ENCODE results near the gene OOSP4B. TPM values are rescaled to one million over a fixed set of nuclear protein-coding genes. Genes with fewer than 3 reads are reported as not detected.
"Not testable (repeated sequence)": the region's sequence is repeated elsewhere in the genome, so short reads cannot be mapped to it uniquely, and the experiment has no call there.

Gene OOSP4B
- polyA plus RNA-seq, 1 of the 3 experiments (the other 2 are of a cell fraction) = not detected

DNA sequence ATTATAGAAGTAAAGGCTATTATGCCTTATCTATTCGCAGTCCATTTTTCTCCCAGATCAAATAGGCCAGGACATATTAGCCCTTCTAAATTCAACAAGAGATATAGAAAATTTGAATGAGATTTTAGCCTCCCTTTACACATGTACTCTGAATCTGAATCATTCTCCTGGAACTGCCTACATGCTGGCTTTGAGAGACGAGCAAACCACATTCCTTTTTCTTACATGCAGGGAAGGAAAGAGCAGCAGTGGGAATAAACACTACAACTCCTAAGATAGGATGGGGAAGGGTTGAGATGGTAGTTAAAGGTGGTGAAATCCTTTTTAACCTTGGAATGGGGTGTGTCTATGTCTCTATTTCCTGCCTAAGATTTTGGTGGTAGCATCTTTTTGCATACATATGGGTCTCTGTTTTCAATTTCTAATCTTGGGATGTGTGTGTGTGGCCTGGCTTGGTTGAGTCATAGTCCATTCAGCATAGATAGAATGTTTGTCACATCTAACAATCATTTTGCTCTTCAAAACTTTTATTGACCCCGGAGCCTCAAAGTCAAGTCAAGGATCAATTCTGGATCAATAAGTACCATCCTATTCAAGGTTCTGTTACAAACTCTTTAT, 12.1 kb downstream of the OOSP4B start:
- H3K36me3 ChIP-seq (replicated peaks in 1 of 2; ENCODE audit: control insufficient read depth in 1 of 2, insufficient read depth in 2 of 2, low read length in 1 of 2) = no peaks in the 10 kb centered on the region
- WGBS (ENCODE audit: low lambda C conversion rate) = 10% methylated on average over 3 of the region's 3 CpGs
- POLR2A ChIA-PET = no interaction called here

DNA sequence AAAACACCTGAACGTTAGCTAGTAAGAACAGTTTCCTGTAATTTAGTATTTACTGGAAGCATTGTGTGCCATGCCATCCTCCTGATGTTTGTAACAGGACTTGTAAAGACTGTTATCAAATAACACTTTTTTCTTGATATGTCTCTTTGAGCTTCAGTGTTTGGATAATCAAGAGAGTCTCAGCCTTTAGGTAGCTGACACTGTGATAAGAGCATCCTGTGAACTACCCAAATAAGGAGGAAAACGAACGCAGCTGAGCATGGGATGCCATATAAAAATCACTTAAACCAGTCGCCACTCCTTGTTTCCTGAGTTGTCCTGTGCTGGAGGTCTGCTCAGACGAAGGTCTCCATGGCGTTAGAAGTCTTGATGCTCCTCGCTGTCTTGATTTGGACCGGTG, 23.1 kb downstream of the OOSP4B start, which contains the start of gene OOSP2:
TSS of gene OOSP2 (plus strand) at position 301 of the 400 bp plus-strand sequence. CDS start at position 352, 51 bp downstream.
- Histone ChIP-seq H3K79me2 (ENCODE audit: insufficient read depth) (no peaks in the 10 kb centered on the region), H3K4me2 (no peak within 1 kb of the TSS), H3K27ac (ENCODE audit: low read depth in 2 of 2, low read length in 1 of 2) (no peak within 1 kb of the TSS), H3K36me3 (replicated peaks in 1 of 2; ENCODE audit: control insufficient read depth in 1 of 2, insufficient read depth in 2 of 2, low read length in 1 of 2) (no peaks in the 10 kb centered on the region), H4K20me1 (ENCODE audit: insufficient read depth) (no peaks in the 10 kb centered on the region), H3K9me2 (no peaks in the 10 kb centered on the region), H3K4me3 (ENCODE audit: low read depth in 2 of 2, low read length in 1 of 2) (no peak within 1 kb of the TSS), H2AFZ (ENCODE audit: low read depth) (no peak within 1 kb of the TSS), H3K27me3 (ENCODE audit: insufficient read depth) (no peaks in the 10 kb centered on the region), H3K9me3 (no peaks in the 10 kb centered on the region), H3F3A (replicated peaks; ENCODE audit: insufficient read depth) (no peaks in the 10 kb centered on the region), H3K4me1 (ENCODE audit: control insufficient read depth in 1 of 2, insufficient read depth in 2 of 2, low read depth in 1 of 2, low read length in 1 of 2) (no peaks in the 10 kb centered on the region), H3K9ac (no peak within 1 kb of the TSS)
- WGBS (ENCODE audit: low lambda C conversion rate) = 24% methylated on average over 8 of the region's 8 CpGs
- no peak for TF ChIP-seq RFX5 (IDR thresholded peaks at IDR 0.05; ENCODE audit: low read length)
- TF ChIP-seq ELF1 (IDR thresholded peaks at IDR 0.05) = no peak
- TF ChIP-seq EP300 (IDR thresholded peaks at IDR 0.05; ENCODE audit: borderline replicate concordance in 1 of 2, low read depth in 1 of 2, low read length in 1 of 2) = no peak
- TF ChIP-seq NFIC (IDR thresholded peaks at IDR 0.05; ENCODE audit: borderline replicate concordance) = no peak
- no peak for TF ChIP-seq YY1 (IDR thresholded peaks at IDR 0.05; ENCODE audit: low read depth)
- no peak for TF ChIP-seq RXRA (IDR thresholded peaks at IDR 0.05; ENCODE audit: borderline replicate concordance, low read depth)
- no peak for TF ChIP-seq EZH2phosphoT487 (IDR thresholded peaks at IDR 0.05; ENCODE audit: borderline replicate concordance, low read depth)
- no peak for TF ChIP-seq FOXM1 (IDR thresholded peaks at IDR 0.05; ENCODE audit: low read depth)
- no peak for TF ChIP-seq SMC3 (IDR thresholded peaks at IDR 0.05; ENCODE audit: low read depth, low read length)
- DNase-seq = no peak
- POLR2A ChIA-PET = no interaction called here
- CTCF ChIA-PET = no interaction called here

More for the DNA sequence above, 12.1 kb downstream of the OOSP4B start:
- Histone ChIP-seq H3K79me2 (ENCODE audit: insufficient read depth) (no peaks in the 10 kb centered on the region), H2AFZ (ENCODE audit: low read depth) (no peak overlapping the region), H3K9me2 (no peaks in the 10 kb centered on the region), H3K4me1 (ENCODE audit: control insufficient read depth in 1 of 2, insufficient read depth in 2 of 2, low read depth in 1 of 2, low read length in 1 of 2) (no peaks in the 10 kb centered on the region), H3K9me3 (no peaks in the 10 kb centered on the region), H3K9ac (no peak overlapping the region), H3K27me3 (ENCODE audit: insufficient read depth) (no peaks in the 10 kb centered on the region), H3K4me2 (no peak overlapping the region), H3K27ac (ENCODE audit: low read depth in 2 of 2, low read length in 1 of 2) (no peak overlapping the region), H4K20me1 (ENCODE audit: insufficient read depth) (no peaks in the 10 kb centered on the region), H3K4me3 (ENCODE audit: low read depth in 2 of 2, low read length in 1 of 2) (no peak overlapping the region), H3F3A (replicated peaks; ENCODE audit: insufficient read depth) (no peaks in the 10 kb centered on the region)
- no peak for DNase-seq
- TF ChIP-seq RCOR1 (IDR thresholded peaks at IDR 0.05; ENCODE audit: low read length) (no peak), RXRA (IDR thresholded peaks at IDR 0.05; ENCODE audit: borderline replicate concordance, low read depth) (no peak), SMC3 (IDR thresholded peaks at IDR 0.05; ENCODE audit: low read depth, low read length) (no peak), FOXJ3 (CRISPR knock-in tag; IDR thresholded peaks at IDR 0.05) (no peak), FOXM1 (IDR thresholded peaks at IDR 0.05; ENCODE audit: low read depth) (no peak), RAD21 (IDR thresholded peaks at IDR 0.05; ENCODE audit: low read length) (no peak)
- TF ChIP-seq, protein P1, sequence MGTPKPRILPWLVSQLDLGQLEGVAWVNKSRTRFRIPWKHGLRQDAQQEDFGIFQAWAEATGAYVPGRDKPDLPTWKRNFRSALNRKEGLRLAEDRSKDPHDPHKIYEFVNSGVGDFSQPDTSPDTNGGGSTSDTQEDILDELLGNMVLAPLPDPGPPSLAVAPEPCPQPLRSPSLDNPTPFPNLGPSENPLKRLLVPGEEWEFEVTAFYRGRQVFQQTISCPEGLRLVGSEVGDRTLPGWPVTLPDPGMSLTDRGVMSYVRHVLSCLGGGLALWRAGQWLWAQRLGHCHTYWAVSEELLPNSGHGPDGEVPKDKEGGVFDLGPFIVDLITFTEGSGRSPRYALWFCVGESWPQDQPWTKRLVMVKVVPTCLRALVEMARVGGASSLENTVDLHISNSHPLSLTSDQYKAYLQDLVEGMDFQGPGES (IDR thresholded peaks at IDR 0.05; ENCODE audit: low read depth, low read length) = no peak
- CTCF ChIA-PET = no interaction called here

DNA sequence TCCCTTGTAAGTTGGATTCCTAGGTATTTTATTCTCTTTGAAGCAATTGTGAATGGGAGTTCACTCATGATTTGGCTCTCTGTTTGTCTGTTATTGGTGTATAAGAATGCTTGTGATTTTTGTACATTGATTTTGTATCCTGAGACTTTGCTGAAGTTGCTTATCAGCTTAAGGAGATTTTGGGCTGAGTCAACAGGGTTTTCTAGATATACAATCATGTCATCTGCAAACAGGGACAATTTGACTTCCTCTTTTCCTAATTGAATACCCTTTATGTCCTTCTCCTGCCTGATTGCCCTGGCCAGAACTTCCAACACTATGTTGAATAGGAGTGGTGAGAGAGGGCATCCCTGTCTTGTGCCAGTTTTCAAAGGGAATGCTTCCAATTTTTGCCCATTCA, 33.4 kb downstream of the OOSP4B start:
- H3K4me2 ChIP-seq; DNase-seq; H2AFZ ChIP-seq (ENCODE audit: low read depth); H3K79me2 ChIP-seq (ENCODE audit: insufficient read depth); POLR2A ChIA-PET; H3K27ac ChIP-seq (ENCODE audit: low read depth in 2 of 2, low read length in 1 of 2); H3F3A ChIP-seq (replicated peaks; ENCODE audit: insufficient read depth); H3K4me1 ChIP-seq (ENCODE audit: control insufficient read depth in 1 of 2, insufficient read depth in 2 of 2, low read depth in 1 of 2, low read length in 1 of 2); H3K36me3 ChIP-seq (replicated peaks in 1 of 2; ENCODE audit: control insufficient read depth in 1 of 2, insufficient read depth in 2 of 2, low read length in 1 of 2); H3K9me2 ChIP-seq; H4K20me1 ChIP-seq (ENCODE audit: insufficient read depth); H3K9ac ChIP-seq; H3K9me3 ChIP-seq; CTCF ChIA-PET; H3K27me3 ChIP-seq (ENCODE audit: insufficient read depth); H3K4me3 ChIP-seq (ENCODE audit: low read depth in 2 of 2, low read length in 1 of 2): not testable (repeated sequence)

DNA sequence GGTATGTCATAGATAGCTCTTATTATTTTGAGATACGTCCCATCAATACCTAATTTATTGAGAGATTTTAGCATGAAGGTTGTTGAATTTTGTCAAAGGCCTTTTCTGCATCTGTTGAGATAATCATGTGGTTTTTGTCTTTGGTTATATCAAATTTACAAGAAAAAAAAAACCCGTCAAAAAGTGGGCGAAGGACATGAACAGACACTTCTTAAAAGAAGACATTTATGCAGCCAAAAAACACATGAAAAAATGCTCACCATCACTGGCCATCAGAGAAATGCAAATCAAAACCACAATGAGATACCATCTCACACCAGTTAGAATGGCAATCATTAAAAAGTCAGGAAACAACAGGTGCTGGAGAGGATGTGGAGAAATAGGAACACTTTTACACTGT, 33.9 kb downstream of the OOSP4B start:
- POLR2A ChIA-PET = not testable (repeated sequence)

More for the DNA sequence above, 33.9 kb downstream of the OOSP4B start:
- H3K9ac ChIP-seq; H4K20me1 ChIP-seq (ENCODE audit: insufficient read depth); H3K4me1 ChIP-seq (ENCODE audit: control insufficient read depth in 1 of 2, insufficient read depth in 2 of 2, low read depth in 1 of 2, low read length in 1 of 2); CTCF ChIA-PET; H3K79me2 ChIP-seq (ENCODE audit: insufficient read depth); H3K36me3 ChIP-seq (replicated peaks in 1 of 2; ENCODE audit: control insufficient read depth in 1 of 2, insufficient read depth in 2 of 2, low read length in 1 of 2); H3F3A ChIP-seq (replicated peaks; ENCODE audit: insufficient read depth); H3K27ac ChIP-seq (ENCODE audit: low read depth in 2 of 2, low read length in 1 of 2); H3K4me2 ChIP-seq; H3K27me3 ChIP-seq (ENCODE audit: insufficient read depth); DNase-seq; H3K4me3 ChIP-seq (ENCODE audit: low read depth in 2 of 2, low read length in 1 of 2); H3K9me2 ChIP-seq; H3K9me3 ChIP-seq; H2AFZ ChIP-seq (ENCODE audit: low read depth): not testable (repeated sequence)
- 30% methylated on average over 3 of the region's 3 CpGs for WGBS (ENCODE audit: low lambda C conversion rate)

All from SK-N-SH (cell line).